Memory B cell (primary cell): ENCODE data around the gene GAN.

Source experiments
- ATAC-seq: fragments of 150-1000 bp; cut with Tn5 transposase; 2 replicates; pipeline ENCODE4 v1.10.0; 2021; ENCODE audit warnings: low read depth, mild to moderate bottlenecking, moderate library complexity
- DNase-seq, 2 donors: peaks; one replicate each; pipeline ENCODE4 v3.0.0; 2022; ENCODE audit warnings: low spot score in 2 of 2
- H3K27ac Mint-ChIP-seq: one replicate; pipeline ENCODE4 v1.8.0; 2022; ENCODE audit warnings: mild to moderate bottlenecking, moderate library complexity, mixed read lengths
- H3K27me3 Mint-ChIP-seq: one replicate; pipeline ENCODE4 v1.8.0; 2022; ENCODE audit warnings: mixed read lengths
- H3K36me3 Mint-ChIP-seq: one replicate; pipeline ENCODE4 v1.8.0; 2022; ENCODE audit warnings: mild to moderate bottlenecking, mixed read lengths
- H3K4me1 Mint-ChIP-seq: one replicate; pipeline ENCODE4 v1.8.0; 2022; ENCODE audit warnings: mixed read lengths
- H3K4me3 Mint-ChIP-seq: one replicate; pipeline ENCODE4 v1.8.0; 2022; ENCODE audit warnings: mild to moderate bottlenecking, moderate library complexity, mixed read lengths
- H3K9me3 Mint-ChIP-seq: one replicate; pipeline ENCODE4 v1.8.0; 2022; ENCODE audit warnings: mixed read lengths

GAN gene

DNA sequence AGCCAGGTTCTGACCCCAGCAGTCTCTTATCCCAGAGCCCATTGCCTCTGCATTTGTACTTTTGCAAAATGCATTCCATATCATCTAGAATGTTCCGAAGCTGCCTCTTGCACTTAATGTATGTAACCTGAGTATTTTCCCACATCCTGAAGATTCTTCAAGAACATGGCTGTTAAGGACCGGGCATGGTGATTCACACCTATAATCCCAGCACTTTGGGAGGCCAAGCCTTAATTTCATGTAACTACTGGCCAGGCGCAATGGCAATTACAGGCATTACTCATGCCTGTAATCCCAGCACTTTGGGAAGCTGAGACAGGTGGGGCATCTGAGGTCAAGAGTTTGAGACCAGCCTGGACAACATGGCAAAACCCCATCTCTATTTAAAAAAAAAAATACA lies 31.7 kb upstream of the GAN start:
- H3K27ac Mint-ChIP-seq, result no peak overlapping the region
- no peaks in the 10 kb centered on the region for H3K9me3 Mint-ChIP-seq
- H3K36me3 Mint-ChIP-seq, result no peaks in the 10 kb centered on the region
- H3K4me3 Mint-ChIP-seq, result no peak overlapping the region
- H3K27me3 Mint-ChIP-seq, result peaks cover 1% of the 10 kb centered on the region
- DNase-seq (no peak), ATAC-seq (no peak)
- H3K4me1 Mint-ChIP-seq, result no peaks in the 10 kb centered on the region

DNA sequence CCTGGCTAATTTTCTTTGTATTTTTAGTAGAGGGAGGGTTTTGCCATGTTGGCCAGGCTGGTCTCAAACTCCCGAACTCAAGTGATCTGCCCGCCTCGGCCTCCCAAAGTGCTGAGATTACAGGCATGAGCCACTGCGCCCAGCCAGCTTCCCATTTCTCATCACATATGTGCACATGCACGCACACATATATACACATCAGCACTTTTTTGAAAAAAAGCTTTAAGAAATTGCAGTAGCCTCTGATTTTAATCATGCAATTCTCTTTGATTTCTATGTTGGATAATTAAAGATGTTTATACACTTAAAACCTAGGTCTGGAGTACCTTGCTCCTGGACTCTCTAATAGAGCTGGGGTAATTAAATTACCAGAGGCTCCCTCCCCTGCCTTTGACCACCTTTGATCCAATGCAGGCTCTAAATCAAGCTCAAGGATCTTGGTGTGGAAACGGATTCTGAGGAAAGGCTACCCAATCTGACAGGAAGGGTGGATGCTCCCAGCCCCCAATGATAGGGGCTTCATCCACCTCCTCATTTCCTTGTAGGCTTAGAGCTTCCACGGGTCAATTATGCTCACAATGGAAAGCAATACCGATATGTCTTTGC lies 29.7 kb upstream of the GAN start:
- H3K4me3 Mint-ChIP-seq, result no peak overlapping the region
- peaks cover 1% of the 10 kb centered on the region for H3K27me3 Mint-ChIP-seq
- H3K9me3 Mint-ChIP-seq, result no peaks in the 10 kb centered on the region
- ATAC-seq (no peak), DNase-seq (no peak)
- no peaks in the 10 kb centered on the region for H3K36me3 Mint-ChIP-seq
- no peaks in the 10 kb centered on the region for H3K4me1 Mint-ChIP-seq
- no peak overlapping the region for H3K27ac Mint-ChIP-seq

DNA sequence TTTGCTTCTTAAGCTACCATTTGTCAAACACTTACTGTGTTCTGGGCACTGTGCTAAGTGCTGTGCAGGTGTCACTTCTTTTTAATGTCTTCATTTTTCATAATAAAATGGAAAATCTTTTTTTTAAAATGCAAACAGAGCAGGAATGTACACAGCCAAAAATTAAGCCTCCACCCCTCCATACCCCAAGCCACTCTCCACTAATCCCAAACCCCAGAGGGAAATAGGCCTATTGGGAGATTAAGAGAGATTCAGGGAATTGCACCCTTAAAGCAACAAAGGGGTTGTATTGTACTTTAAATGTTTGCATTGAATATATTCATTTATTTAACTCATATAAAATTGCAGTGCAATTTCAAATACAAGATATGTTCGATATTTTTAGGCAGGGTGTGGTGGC lies 28.6 kb upstream of the GAN start:
- no peaks in the 10 kb centered on the region for H3K9me3 Mint-ChIP-seq
- no peak overlapping the region for H3K4me3 Mint-ChIP-seq
- DNase-seq (no peak), ATAC-seq (no peak)
- no peaks in the 10 kb centered on the region for H3K4me1 Mint-ChIP-seq
- no peak overlapping the region for H3K27ac Mint-ChIP-seq
- H3K36me3 Mint-ChIP-seq, result no peaks in the 10 kb centered on the region
- H3K27me3 Mint-ChIP-seq, result peaks cover 1% of the 10 kb centered on the region

DNA sequence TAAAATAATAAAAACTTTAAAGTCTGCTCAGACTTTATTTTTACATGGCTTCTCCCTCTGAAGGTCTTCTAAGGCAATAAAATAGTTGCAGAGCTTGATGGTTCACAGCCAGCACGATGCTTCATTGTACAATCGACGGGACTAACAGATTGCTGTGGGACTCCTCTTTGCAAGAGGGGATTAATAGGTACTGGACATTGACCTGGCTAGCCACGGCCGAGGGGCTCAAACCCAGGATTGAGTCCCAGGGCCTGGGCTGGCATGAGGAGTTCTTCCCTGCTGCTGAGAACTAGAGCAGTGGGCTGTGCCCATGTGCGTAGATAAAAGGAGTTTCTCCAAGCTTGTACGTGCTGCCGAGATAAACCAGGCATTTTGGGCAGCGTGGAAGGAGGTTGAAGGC lies 23.6 kb upstream of the GAN start:
- Mint-ChIP-seq H3K36me3 (no peaks in the 10 kb centered on the region), H3K4me3 (no peak overlapping the region), H3K27ac (no peak overlapping the region), H3K27me3 (peaks cover 19% of the 10 kb centered on the region), H3K4me1 (no peaks in the 10 kb centered on the region), H3K9me3 (no peaks in the 10 kb centered on the region)
- no peak for ATAC-seq
- DNase-seq, result no peak

DNA sequence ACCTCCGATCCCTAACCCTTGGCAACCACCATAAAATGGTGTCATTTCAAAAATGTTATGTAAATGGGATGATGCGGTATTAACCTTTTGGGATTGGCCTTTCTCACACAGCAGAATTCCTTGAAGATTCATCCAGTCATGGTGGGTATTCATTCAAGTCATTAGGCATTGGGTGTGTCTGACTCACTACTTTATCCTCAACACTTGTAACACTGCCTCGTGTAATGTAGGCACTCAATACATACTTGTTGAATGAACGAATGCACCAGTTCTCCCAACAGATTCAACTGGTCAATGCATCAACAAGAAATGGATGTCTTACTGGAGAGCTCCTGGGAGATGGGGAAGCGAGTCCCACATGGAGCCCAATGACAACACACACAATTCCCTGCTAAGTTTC lies 21.8 kb upstream of the GAN start:
- DNase-seq (no peak), ATAC-seq (no peak)
- H3K36me3 Mint-ChIP-seq, result no peaks in the 10 kb centered on the region
- no peaks in the 10 kb centered on the region for H3K9me3 Mint-ChIP-seq
- no peak overlapping the region for H3K27ac Mint-ChIP-seq
- H3K27me3 Mint-ChIP-seq, result peaks cover 21% of the 10 kb centered on the region
- no peaks in the 10 kb centered on the region for H3K4me1 Mint-ChIP-seq
- no peak overlapping the region for H3K4me3 Mint-ChIP-seq

DNA sequence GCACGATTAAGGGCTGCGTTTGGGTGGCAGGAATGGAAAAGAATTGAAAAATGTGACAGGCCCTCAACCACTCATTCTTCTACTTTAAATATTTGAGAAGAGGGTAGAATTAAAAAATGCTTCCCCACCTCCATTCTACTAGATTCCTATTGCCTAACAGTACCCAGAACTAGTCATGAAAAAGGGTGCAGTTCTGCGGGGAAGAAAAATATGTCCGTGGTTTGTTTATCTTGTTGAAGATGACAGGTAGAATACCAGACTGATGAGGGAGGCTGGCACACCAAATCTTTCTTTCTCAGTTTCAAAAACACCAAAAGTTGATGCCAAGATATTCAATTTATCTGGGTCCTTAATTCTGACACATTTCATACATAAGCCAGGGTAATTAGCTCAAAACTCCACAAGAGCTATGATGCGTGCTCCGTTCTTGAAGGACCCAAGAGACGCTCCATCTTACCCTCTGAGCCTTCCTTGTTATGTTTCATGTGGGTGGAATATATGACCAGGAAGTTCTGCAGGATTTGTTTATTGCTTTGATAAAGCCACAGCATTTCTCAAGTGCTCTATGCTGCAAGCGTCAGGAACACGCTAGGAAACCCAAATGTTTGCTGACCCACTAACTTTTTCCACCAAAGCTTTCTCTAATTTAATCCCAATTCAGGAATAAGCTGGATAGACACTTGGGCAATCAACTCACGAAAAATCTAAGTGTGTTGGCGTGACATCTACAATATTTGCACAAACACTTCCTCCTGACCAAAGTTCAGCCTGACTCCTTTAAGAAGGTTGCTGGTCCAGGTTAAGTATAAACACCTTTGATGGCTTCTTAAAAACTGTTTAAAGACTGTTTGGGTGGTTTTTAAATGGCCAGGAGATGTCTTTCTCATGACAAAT lies 20.6 kb upstream of the GAN start:
- H3K27me3 Mint-ChIP-seq, result peaks cover 21% of the 10 kb centered on the region

DNA sequence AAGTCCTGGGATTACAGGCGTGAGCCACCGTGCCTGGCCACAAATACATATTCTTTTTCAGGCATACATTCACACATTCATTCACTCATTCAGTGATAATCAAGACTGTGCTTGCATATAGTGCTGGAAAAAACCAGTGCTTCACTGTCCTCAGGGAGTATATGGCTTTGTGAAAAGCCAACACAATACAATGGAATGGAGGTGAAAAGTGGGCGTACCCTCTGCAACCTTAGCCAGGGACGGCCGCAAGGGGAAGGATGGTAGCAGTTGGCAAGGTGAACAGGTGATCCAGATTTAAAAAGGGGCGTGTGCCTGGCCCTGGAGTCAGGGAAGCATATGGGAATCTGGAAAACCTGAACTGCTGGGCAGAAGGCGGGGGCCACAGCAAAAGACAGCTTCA lies 18.1 kb upstream of the GAN start:
- H3K9me3 Mint-ChIP-seq, result no peaks in the 10 kb centered on the region
- H3K27ac Mint-ChIP-seq, result no peak overlapping the region
- peaks cover 18% of the 10 kb centered on the region for H3K27me3 Mint-ChIP-seq
- H3K4me3 Mint-ChIP-seq, result no peak overlapping the region
- no peaks in the 10 kb centered on the region for H3K36me3 Mint-ChIP-seq
- no peaks in the 10 kb centered on the region for H3K4me1 Mint-ChIP-seq
- ATAC-seq (no peak), DNase-seq (no peak)

More for the DNA sequence above, 20.6 kb upstream of the GAN start:
- DNase-seq (no peak), ATAC-seq (no peak)
- no peaks in the 10 kb centered on the region for H3K36me3 Mint-ChIP-seq
- H3K9me3 Mint-ChIP-seq, result no peaks in the 10 kb centered on the region
- H3K27ac Mint-ChIP-seq, result no peak overlapping the region
- H3K4me3 Mint-ChIP-seq, result no peak overlapping the region
- no peaks in the 10 kb centered on the region for H3K4me1 Mint-ChIP-seq

DNA sequence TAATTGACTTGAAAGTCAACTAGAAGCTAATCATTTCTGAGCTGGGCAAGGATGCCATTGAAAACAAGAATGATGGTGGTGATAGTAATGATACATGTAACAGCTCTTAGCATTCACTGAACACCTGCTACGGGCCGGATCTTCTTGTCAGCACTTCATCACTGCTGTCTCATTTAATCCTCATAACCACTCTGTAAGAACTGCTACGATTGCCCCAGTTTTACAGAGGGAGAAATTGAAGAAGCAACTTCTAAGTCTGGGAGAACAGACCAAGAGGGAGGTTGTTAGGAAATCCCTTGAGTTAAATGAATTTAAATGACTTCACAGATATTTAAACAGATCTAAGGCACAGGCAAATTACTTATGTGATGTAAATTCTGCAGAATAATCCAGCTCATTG lies 7.0 kb upstream of the GAN start:
- DNase-seq (no peak), ATAC-seq (no peak)
- Mint-ChIP-seq H3K27me3 (no peaks in the 10 kb centered on the region), H3K36me3 (peaks cover 8% of the 10 kb centered on the region), H3K4me3 (no peak overlapping the region), H3K4me1 (peaks cover 17% of the 10 kb centered on the region), H3K27ac (no peak overlapping the region), H3K9me3 (no peaks in the 10 kb centered on the region)

DNA sequence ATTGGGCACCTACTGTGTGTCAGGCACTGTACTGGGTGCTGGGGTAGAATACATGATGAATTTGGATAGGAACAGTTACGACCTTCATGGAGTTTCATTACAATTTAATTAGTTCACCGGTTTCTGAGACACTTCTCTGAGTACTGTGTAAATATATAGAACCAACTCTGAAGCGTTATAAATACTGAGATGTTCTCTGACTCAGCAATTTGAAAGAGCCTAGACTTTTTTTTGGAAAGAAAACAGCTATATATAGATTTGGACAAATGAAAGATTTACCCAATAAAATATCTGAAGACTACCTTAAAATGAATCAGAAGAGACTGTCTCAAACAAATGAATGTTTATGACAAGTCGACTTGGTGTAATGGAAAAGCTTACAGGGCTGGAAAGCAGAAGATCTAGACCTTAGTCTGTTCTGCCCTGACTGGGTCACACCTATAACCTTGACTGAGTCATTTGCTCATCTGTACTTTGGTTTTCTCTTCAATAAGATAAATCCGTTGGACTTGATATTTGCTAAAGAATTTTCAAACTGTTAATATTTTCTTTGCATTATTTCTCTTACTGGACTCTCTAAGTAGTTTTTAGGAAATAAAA lies 4.6 kb upstream of the GAN start:
- H3K36me3 Mint-ChIP-seq, result peaks cover 5% of the 10 kb centered on the region
- H3K27ac Mint-ChIP-seq, result no peak overlapping the region
- ATAC-seq (no peak), DNase-seq (no peak)
- H3K27me3 Mint-ChIP-seq, result no peaks in the 10 kb centered on the region
- H3K4me1 Mint-ChIP-seq, result peaks cover 28% of the 10 kb centered on the region
- no peaks in the 10 kb centered on the region for H3K9me3 Mint-ChIP-seq
- no peak overlapping the region for H3K4me3 Mint-ChIP-seq

DNA sequence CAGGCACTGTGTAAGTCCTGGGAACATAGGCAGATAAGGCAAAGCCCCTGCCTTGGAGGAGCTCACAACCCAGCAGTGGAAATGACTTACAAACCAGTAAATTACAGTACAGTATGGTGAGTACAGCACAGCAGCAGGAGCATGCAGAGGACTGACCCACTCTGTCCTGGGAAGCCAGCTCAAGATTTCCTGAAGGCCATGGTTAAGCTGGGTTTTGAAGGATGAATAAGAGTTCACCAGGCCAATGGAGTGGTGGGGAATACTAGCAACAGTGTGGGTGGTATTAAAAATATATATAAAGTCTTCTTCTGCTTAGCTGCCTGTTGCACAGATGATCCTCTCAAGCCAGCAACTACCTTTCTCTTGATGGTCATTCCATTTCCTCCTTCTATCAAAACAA lies 3.0 kb upstream of the GAN start:
- DNase-seq (no peak), ATAC-seq (no peak)
- no peak overlapping the region for H3K4me3 Mint-ChIP-seq
- peaks cover 28% of the 10 kb centered on the region for H3K4me1 Mint-ChIP-seq
- peaks cover 2% of the 10 kb centered on the region for H3K36me3 Mint-ChIP-seq
- H3K9me3 Mint-ChIP-seq, result no peaks in the 10 kb centered on the region
- no peaks in the 10 kb centered on the region for H3K27me3 Mint-ChIP-seq
- H3K27ac Mint-ChIP-seq, result no peak overlapping the region

DNA sequence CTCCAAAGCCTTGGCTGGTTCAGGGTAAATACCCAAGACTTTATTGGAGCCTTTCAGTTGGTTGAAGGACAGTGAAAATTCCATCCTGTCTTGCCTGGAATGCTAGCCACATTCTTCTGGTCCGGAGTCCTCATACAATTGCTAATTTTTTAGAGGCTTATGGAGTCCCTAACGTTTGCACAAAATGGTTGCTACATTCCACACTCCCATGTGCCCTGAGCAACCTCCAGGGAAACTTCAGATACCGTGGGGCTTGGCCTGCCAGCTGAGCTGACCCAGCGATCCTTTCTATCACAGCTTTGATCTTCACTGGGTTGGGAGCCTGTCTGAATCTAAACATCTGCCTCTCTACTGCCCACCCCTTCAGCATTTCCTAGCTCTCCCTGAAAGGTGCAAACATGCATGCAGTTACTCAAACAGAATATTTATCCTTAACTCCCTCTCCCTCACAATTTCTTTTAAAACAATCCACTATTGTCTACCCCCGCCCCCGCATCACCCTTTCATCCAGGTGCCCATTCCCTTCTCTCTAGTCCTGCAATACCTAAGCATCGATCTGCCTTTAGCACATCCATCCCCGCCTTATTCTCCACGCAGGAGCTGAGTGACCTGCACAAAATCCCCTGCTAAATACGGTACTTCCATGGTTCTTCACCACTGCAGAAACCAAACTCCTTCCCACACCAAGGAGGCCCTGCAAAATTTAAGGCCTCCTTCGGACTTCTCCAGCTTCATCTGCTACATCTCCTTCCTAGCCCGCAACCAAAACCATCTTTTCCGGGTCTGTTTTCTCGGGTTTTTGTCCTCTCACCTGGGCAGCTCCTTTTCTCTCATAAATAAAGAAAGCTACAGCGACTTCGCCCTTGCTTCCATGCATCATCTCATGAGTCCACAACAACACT lies 810 bp upstream of the GAN start:
- peaks cover 22% of the 10 kb centered on the region for H3K4me1 Mint-ChIP-seq
- DNase-seq (no peak), ATAC-seq (no peak)
- no peaks in the 10 kb centered on the region for H3K9me3 Mint-ChIP-seq
- H3K27me3 Mint-ChIP-seq, result no peaks in the 10 kb centered on the region
- peaks cover 2% of the 10 kb centered on the region for H3K36me3 Mint-ChIP-seq
- H3K4me3 Mint-ChIP-seq, result peak overlapping the region; percentile 90
- peak overlapping the region; percentile 88 for H3K27ac Mint-ChIP-seq

DNA sequence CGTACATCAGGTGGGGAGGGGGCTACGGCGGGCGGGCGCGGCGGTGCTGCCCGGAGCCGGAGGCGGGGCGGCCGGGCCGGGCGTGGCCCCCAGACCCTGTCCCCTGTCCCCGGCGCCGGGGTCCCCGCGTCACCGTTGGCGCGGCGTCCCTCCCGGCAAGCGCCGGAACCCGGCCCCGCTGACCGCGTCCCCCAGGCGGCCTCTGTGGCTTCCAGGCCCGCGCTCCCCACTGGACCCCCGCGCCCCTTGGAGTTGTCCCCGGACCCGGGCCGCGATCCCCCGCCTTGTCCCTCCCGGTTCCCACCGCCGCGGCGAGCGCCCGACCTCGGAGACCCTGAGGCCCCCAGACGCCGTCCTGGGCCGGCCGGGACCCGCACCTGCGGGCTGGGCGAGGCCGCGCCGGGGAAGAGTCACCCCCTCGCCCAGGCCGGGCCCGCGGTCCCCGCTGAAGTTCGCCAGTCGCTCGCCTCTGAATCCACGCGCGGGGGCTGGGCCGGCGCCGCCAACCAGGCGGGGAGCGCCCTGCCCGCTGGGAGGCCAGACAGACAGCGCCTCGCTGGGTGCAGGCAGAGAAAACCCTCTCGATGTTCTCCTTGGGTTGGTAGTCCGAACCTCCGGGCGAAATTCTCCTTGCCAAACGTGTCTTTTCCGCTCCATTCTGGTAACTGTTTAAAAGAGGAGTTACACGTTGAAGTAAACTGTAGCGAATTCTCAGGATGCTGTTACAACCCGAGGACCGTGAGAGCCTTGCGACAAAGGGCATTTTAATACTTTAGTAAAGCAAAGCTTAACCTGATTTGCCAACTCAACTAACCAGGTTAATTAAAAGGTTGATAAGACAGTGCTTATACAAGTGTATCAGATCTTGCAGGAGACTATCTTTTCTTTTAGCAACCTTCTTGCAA lies 761 bp downstream of the GAN start:
- DNase-seq (peak; percentile 23 to 52), ATAC-seq (peak; percentile 23)
- Mint-ChIP-seq H3K4me1 (peaks cover 22% of the 10 kb centered on the region), H3K4me3 (peak overlapping the region; percentile 90), H3K36me3 (peaks cover 2% of the 10 kb centered on the region), H3K9me3 (no peaks in the 10 kb centered on the region), H3K27me3 (no peaks in the 10 kb centered on the region), H3K27ac (peak overlapping the region; percentile 88)

DNA sequence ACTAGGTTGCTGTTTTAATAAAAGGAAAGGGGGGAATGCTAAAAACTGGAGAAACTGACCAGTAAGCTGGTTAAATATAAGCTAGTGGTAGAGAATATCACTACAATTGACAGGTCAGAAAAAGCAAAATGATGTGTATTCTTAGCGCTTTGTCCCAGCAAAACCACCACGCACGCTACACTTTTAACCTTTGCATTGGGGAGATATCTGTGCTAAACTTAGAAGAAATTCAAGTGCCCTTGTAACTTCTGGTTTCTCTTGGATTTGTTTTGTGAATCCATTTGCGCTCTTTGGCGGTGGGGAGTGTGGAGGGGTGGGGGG lies 1.4 kb downstream of the GAN start:
- no peaks in the 10 kb centered on the region for H3K27me3 Mint-ChIP-seq

More for the DNA sequence above, 1.4 kb downstream of the GAN start:
- Mint-ChIP-seq H3K4me3 (peak overlapping the region; percentile 83), H3K36me3 (peaks cover 2% of the 10 kb centered on the region), H3K9me3 (no peaks in the 10 kb centered on the region), H3K27ac (peak overlapping the region; percentile 78), H3K4me1 (peaks cover 22% of the 10 kb centered on the region)
- DNase-seq (no peak), ATAC-seq (no peak)
